Spleen (tissue), 11 donors: ENCODE measurements around the gene ACAN. TPM values are rescaled to one million over a fixed set of nuclear protein-coding genes. Genes with fewer than 3 reads are reported as not detected.

ENCODE experiments used
- DNase-seq: peaks from one replicate; pipeline ENCODE4 v3.0.0-alpha.2; 2020
- H3K27ac ChIP-seq, 8 donors: fragments of 200-600 bp; sonication (generic) in 7 of 8; 1 replicate in 4 of 8; 2 replicates in 4 of 8; pipeline versions ENCODE4 v1.5.0 to v1.8.0; 2016 to 2021; ENCODE audit warnings: inconsistent platforms in 4 of 8, mild to moderate bottlenecking in 4 of 8, moderate library complexity in 1 of 8
- H3K27me3 ChIP-seq, 7 donors: fragments of 200-600 bp; sonication (generic) in 6 of 7; replicated peaks in 1 of 7; 1 replicate in 4 of 7; 2 replicates in 3 of 7; pipeline versions ENCODE4 v1.5.0 to v1.8.0; 2016 to 2021; ENCODE audit warnings: inconsistent platforms in 3 of 7, mild to moderate bottlenecking in 1 of 7
- H3K36me3 ChIP-seq, 6 donors: fragments of 200-600 bp; sonication (generic) in 5 of 6; 1 replicate in 4 of 6; 2 replicates in 2 of 6; pipeline versions ENCODE4 v1.5.0 to v1.8.0; 2016 to 2021; ENCODE audit warnings: inconsistent platforms in 2 of 6
- H3K4me1 ChIP-seq, 6 donors: fragments of 200-600 bp; sonication (generic) in 5 of 6; 1 replicate in 3 of 6; 2 replicates in 3 of 6; pipeline versions ENCODE4 v1.5.0 to v1.8.0; 2016 to 2021; ENCODE audit warnings: inconsistent platforms in 3 of 6
- H3K4me3 ChIP-seq, 8 donors: fragments of 200-600 bp; sonication (generic) in 7 of 8; 1 replicate in 4 of 8; 2 replicates in 4 of 8; pipeline versions ENCODE4 v1.5.0 to v1.8.0; 2016 to 2021; ENCODE audit warnings: inconsistent platforms in 4 of 8, mild to moderate bottlenecking in 4 of 8, moderate library complexity in 2 of 8
- H3K9me3 ChIP-seq, 8 donors: fragments of 200-600 bp; sonication (generic) in 7 of 8; 1 replicate in 4 of 8; 2 replicates in 4 of 8; pipeline versions ENCODE4 v1.5.0 to v1.8.0; 2016 to 2021; ENCODE audit warnings: inconsistent platforms in 4 of 8
- POLR2A ChIP-seq, 3 donors: fragments of 450-650 bp; IDR thresholded peaks; one replicate each; pipeline ENCODE4 v1.5.1; 2017; ENCODE audit warnings: antibody characterized with exemption in 3 of 3, mild to moderate bottlenecking in 1 of 3
- POLR2AphosphoS5 ChIP-seq, 3 donors: sonication (generic); formaldehyde crosslinking; IDR thresholded peaks; one replicate each; pipeline ENCODE4 v1.5.1; 2017; ENCODE audit warnings: antibody characterized with exemption in 3 of 3
- WGBS, 5 donors: extraction: QIAGEN DNeasy Blood & Tissue Kit in 3 of 5; methylation state at CpG; one replicate each; pipeline versions ENCODE4 v1.1.5 to v1.1.7; 2013 to 2018; 5-methylcytosine and 5-hydroxymethylcytosine counted together
- intact Hi-C: fragments of 100-400 bp; cut with DNase I; formaldehyde crosslinking; loops from one replicate; pipeline ENCODE4 v1.15.0; 2023; ENCODE audit warnings: low total_unique reads
- polyA plus RNA-seq, 3 donors: library from polyadenylated mRNA; stranded (reverse); fragments of 200-250 nt; gene quantifications; one replicate each; pipeline ENCODE4 v1.2.1, GENCODE V29; 2013
- total RNA-seq, 7 donors: library from RNA; depleted of rRNA in 3 of 7; stranded (reverse); fragments of >200 nt in 3 of 7; fragmentation: NEBNext Ultra II Directional in 4 of 7; extraction: Animal tissue kit (Norgen Biotek cat#: 25700) in 4 of 7; gene quantifications; one replicate each; pipeline versions ENCODE4 v1.1.0 to v1.2.1, GENCODE V29; 2016 to 2021
- TF ChIP-seq, protein P1 (sequence below), 11 experiments: fragments of 200-600 bp in 7 of 11; fragments of 450-650 bp in 4 of 11; sonication (generic) in 4 of 11; IDR thresholded peaks in 8 of 11; conservative IDR thresholded peaks in 3 of 11; 1 replicate in 7 of 11; 2 replicates in 4 of 11; pipeline versions ENCODE4 v1.4.0 to v1.8.0; 2016 to 2021; ENCODE audit warnings: antibody characterized with exemption in 11 of 11, inconsistent platforms in 4 of 11, mild to moderate bottlenecking in 1 of 11
- donor health status: healthy with polysubstance abuse.
- donor health status: DM: no; HTN: no; CAD: no; lungs with moderate emphysema.
- donor health status: DM: no; HTN: no; CAD: no.
- donor health status: Bipolar disorder and iron deficiency.
- donor health status: healthy.
- donor health status: DM: no; HTN: no; CAD: no.
- donor health status: DM: yes; HTN: yes; CAD: no.

ACAN gene
- total and polyA plus RNA-seq, 10 donors = 0.09 to 2.1 (median 0.87) TPM

DNA sequence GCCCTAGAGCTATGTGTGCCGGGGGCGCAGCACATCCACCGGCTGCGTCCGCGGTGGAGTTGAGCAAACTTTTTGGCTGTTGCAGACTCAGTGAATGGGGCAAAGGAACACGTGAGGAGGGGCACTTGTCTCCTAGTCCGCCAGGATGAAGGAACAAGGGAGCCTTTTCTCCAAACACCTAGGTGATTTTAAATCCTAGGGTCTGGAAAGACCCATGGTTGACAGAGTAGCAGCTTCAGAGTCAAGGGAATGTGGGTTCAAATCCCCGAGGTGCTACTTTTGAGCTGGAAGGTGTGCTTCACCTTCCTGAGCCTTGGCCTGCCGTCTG, 648 bp downstream of the ACAN start:
- intact Hi-C loops = no loop called here
- 11 to 56% (median 16%) methylated on average over 3 to 10 of the region's 10 CpGs for WGBS, 5 donors
- DNase-seq = no peak
- H3K27me3 ChIP-seq = peaks cover 8 to 97% (median 45%) of the 10 kb centered on the region in 7 donors
- H3K4me3 ChIP-seq = peak overlapping the region in 1 of 8 donors; percentile 59
- H3K4me1 ChIP-seq = peaks cover 0 to 21% (median 11%) of the 10 kb centered on the region in 6 donors
- no peaks in the 10 kb centered on the region for H3K9me3 ChIP-seq
- H3K27ac ChIP-seq = no peak overlapping the region
- no peak for TF ChIP-seq POLR2AphosphoS5 (IDR thresholded peaks at IDR 0.05)
- H3K36me3 ChIP-seq = no peaks in the 10 kb centered on the region

DNA sequence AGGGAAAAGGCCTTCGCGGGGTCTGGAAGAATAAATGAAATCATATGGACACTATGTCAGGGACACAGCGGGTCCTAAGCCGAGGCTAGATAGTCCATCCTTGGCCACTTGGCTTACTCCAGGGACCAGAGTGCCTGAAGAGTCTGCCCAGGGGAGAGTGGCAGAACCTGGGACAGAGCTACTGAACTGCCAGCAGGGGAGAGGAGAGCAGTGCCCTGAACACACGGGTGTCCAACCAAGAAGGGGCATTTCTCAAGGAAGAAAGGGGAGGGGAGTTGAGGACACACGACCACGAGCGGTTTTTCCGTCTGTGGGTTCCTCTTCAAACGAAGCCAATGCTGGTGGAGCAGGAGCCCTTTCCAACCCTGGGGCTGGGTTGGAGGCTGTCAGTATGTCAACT, 1.0 kb downstream of the ACAN start:
- Histone ChIP-seq H3K4me1 (peaks cover 0 to 21% (median 11%) of the 10 kb centered on the region in 6 donors), H3K9me3 (no peaks in the 10 kb centered on the region), H3K4me3 (no peak overlapping the region), H3K27me3 (peaks cover 8 to 97% (median 45%) of the 10 kb centered on the region in 7 donors), H3K36me3 (no peaks in the 10 kb centered on the region), H3K27ac (no peak overlapping the region)
- DNase-seq = no peak
- WGBS, 5 donors = 36 to 48% (median 40%) methylated on average over 10 of the region's 10 CpGs
- TF ChIP-seq POLR2A (IDR thresholded peaks at IDR 0.05) (no peak), POLR2AphosphoS5 (IDR thresholded peaks at IDR 0.05) (no peak)
- TF ChIP-seq, protein P1, sequence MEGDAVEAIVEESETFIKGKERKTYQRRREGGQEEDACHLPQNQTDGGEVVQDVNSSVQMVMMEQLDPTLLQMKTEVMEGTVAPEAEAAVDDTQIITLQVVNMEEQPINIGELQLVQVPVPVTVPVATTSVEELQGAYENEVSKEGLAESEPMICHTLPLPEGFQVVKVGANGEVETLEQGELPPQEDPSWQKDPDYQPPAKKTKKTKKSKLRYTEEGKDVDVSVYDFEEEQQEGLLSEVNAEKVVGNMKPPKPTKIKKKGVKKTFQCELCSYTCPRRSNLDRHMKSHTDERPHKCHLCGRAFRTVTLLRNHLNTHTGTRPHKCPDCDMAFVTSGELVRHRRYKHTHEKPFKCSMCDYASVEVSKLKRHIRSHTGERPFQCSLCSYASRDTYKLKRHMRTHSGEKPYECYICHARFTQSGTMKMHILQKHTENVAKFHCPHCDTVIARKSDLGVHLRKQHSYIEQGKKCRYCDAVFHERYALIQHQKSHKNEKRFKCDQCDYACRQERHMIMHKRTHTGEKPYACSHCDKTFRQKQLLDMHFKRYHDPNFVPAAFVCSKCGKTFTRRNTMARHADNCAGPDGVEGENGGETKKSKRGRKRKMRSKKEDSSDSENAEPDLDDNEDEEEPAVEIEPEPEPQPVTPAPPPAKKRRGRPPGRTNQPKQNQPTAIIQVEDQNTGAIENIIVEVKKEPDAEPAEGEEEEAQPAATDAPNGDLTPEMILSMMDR (IDR thresholded peaks at IDR 0.05 in 8 of 11, conservative IDR thresholded peaks at IDR 0.05 in 3 of 11) = no peak
- intact Hi-C loops = no loop called here

DNA sequence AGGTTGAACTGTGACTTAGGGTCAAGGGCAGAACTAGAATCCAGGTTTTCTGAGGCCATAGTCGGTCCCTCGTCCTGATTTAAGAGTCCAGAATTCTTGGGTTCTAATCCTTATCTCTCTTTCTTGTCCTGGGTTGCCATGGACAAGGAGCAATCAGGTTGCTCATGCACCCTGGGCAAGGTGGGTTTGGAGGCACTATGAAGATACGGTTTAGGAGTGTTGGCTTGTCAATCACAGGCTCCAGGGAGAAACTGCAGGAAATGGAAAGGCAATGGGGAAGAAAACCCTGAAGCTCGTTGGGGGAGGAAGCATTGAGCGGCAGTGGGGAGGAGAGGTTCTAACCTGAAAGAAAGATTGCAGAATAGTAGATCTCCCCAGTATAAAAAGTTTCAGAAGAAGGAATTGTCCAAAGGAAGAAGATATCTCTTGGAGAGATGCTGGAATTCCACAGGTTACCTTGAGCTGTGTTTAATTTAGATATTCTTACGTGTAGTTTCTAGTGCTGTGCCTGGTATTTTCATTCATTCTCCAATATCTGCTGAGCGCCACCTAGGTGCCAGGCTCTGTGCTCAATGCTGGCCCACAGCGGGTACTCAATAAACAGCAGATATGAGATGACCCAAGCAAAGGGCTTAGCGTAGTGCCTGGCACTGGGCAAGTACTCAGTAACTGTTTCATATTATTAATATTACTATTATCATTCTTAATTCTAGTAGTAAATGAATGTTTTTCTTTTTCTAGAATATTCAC, 2.0 kb downstream of the ACAN start:
- H3K27ac ChIP-seq = no peak overlapping the region
- no peaks in the 10 kb centered on the region for H3K36me3 ChIP-seq
- peaks cover 0 to 21% (median 11%) of the 10 kb centered on the region in 6 donors for H3K4me1 ChIP-seq
- H3K4me3 ChIP-seq = no peak overlapping the region
- H3K27me3 ChIP-seq = peaks cover 8 to 97% (median 45%) of the 10 kb centered on the region in 7 donors
- no peaks in the 10 kb centered on the region for H3K9me3 ChIP-seq
- TF ChIP-seq, protein P1 (IDR thresholded peaks at IDR 0.05 in 8 of 11, conservative IDR thresholded peaks at IDR 0.05 in 3 of 11) = peak in 2 of 11 experiments; percentile 8 to 11
- TF ChIP-seq POLR2AphosphoS5 (IDR thresholded peaks at IDR 0.05) = no peak
- TF ChIP-seq POLR2A (IDR thresholded peaks at IDR 0.05) = no peak
- no peak for DNase-seq
- 50 to 56% (median 52%) methylated on average over 9 of the region's 9 CpGs for WGBS, 5 donors
- intact Hi-C loops = no loop called here

DNA sequence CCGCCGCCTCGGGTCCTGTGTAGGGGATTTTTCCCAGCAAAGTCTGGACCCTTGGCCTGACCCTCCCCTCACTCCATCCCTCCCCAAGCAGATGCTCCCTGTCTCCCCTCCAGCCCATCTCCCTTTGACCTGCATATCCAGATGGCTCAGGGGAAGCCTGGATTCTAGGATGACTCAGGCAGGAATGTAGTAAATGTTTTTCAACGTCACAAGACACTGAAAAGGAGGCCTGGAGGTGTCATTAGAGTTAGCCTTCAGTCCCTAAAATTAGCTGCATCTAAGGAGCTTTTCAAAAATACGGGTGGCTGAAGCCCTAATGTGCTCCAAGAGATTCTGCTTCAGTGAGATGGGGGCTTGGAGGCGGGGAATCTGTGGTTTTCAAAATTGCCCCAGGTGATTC, 7.2 kb downstream of the ACAN start:
- H3K27me3 ChIP-seq = peaks cover 0 to 84% (median 10%) of the 10 kb centered on the region in 7 donors
- intact Hi-C loops = no loop called here

More for the DNA sequence above, 7.2 kb downstream of the ACAN start:
- H3K4me3 ChIP-seq = no peak overlapping the region
- no peaks in the 10 kb centered on the region for H3K4me1 ChIP-seq
- no peak for DNase-seq
- no peaks in the 10 kb centered on the region for H3K36me3 ChIP-seq
- TF ChIP-seq, protein P1 (IDR thresholded peaks at IDR 0.05 in 8 of 11, conservative IDR thresholded peaks at IDR 0.05 in 3 of 11) = no peak
- TF ChIP-seq POLR2AphosphoS5 (IDR thresholded peaks at IDR 0.05) (no peak), POLR2A (IDR thresholded peaks at IDR 0.05) (no peak)
- 73 to 82% (median 74%) methylated on average over 6 of the region's 6 CpGs for WGBS, 5 donors
- H3K27ac ChIP-seq = no peak overlapping the region
- no peaks in the 10 kb centered on the region for H3K9me3 ChIP-seq
